ENCODE results near the gene RPL6.

DNA sequence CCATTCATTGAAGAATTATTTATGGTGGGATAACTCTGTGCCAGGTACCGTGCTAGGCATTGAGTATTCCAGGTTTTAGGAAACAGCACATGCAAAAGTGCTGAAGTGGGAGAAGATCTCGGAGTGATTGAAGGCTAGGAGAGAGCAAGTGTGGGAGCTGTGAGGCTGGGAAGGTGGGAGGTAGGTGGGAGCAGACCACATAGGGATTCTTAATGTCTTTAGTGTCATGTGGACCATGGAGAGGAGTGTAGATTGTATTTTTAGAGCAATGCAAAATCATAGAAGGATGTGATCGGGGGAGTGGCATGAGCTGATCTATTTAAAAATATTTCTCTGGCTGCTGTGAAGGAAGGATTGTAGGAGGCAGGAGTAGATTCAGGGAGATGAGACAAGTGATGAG, 14.7 kb upstream of the RPL6 start:
- TF ChIP-seq, protein P1, sequence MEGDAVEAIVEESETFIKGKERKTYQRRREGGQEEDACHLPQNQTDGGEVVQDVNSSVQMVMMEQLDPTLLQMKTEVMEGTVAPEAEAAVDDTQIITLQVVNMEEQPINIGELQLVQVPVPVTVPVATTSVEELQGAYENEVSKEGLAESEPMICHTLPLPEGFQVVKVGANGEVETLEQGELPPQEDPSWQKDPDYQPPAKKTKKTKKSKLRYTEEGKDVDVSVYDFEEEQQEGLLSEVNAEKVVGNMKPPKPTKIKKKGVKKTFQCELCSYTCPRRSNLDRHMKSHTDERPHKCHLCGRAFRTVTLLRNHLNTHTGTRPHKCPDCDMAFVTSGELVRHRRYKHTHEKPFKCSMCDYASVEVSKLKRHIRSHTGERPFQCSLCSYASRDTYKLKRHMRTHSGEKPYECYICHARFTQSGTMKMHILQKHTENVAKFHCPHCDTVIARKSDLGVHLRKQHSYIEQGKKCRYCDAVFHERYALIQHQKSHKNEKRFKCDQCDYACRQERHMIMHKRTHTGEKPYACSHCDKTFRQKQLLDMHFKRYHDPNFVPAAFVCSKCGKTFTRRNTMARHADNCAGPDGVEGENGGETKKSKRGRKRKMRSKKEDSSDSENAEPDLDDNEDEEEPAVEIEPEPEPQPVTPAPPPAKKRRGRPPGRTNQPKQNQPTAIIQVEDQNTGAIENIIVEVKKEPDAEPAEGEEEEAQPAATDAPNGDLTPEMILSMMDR (IDR thresholded peaks at IDR 0.05), result no peak
- no peak for TF ChIP-seq POLR2A (IDR thresholded peaks at IDR 0.05)

Data from vagina (tissue), 2 donors.